Fibroblast of the conjunctiva (primary cell): Measurements from ENCODE around the gene EFTUD2.

ENCODE experiments used
- DNase-seq: peaks from one replicate; pipeline ENCODE4 v3.0.0-alpha.2; 2010; ENCODE audit warnings: low read depth

The EFTUD2 gene

GRCh38 chr17:44925731-44926697 is 26.8 kb upstream of the EFTUD2 start:
- no peak for DNase-seq

GRCh38 chr17:44924107-44924544 is 24.9 kb upstream of the EFTUD2 start:
- no peak for DNase-seq

- DNase-seq = no peak
These were observed 23.7 kb upstream of the EFTUD2 start for GRCh38 chr17:44922746-44923470.

GRCh38 chr17:44922136-44922535 is 22.9 kb upstream of the EFTUD2 start:
- DNase-seq = no peak

GRCh38 chr17:44921122-44921882 is 22.1 kb upstream of the EFTUD2 start:
- DNase-seq = no peak

GRCh38 chr17:44920565-44920940 is 21.3 kb upstream of the EFTUD2 start:
- no peak for DNase-seq

GRCh38 chr17:44919885-44920564 is 20.8 kb upstream of the EFTUD2 start:
- peak; percentile 78 for DNase-seq

GRCh38 chr17:44919411-44919810 is 20.2 kb upstream of the EFTUD2 start:
- no peak for DNase-seq

GRCh38 chr17:44918006-44918405 is 18.8 kb upstream of the EFTUD2 start:
- no peak for DNase-seq

GRCh38 chr17:44917456-44917855 is 18.2 kb upstream of the EFTUD2 start:
- DNase-seq = no peak

- peak; percentile 57 for DNase-seq
These were observed 17.6 kb upstream of the EFTUD2 start for GRCh38 chr17:44916781-44917241.

- DNase-seq = no peak
These were observed 16.9 kb upstream of the EFTUD2 start for GRCh38 chr17:44915862-44916780.

GRCh38 chr17:44915321-44915726 is 16.1 kb upstream of the EFTUD2 start, which contains the start of gene GFAP:
Gene GFAP (minus strand): TSS chr17:44915500. CDS start chr17:44915486, 14 bp downstream.
- DNase-seq = no peak

- no peak for DNase-seq
These were observed 15.5 kb upstream of the EFTUD2 start for GRCh38 chr17:44914698-44915271.

- DNase-seq = no peak
These were observed 14.9 kb upstream of the EFTUD2 start for GRCh38 chr17:44914148-44914547.

GRCh38 chr17:44913676-44914075 is 14.4 kb upstream of the EFTUD2 start:
- DNase-seq = no peak

GRCh38 chr17:44912763-44913544 is 13.7 kb upstream of the EFTUD2 start:
- no peak for DNase-seq

GRCh38 chr17:44911133-44912001 is 12.1 kb upstream of the EFTUD2 start:
- DNase-seq = no peak
